Panc1 (cell line): ENCODE measurements around the gene OR5AU1. TPM values are rescaled to one million over a fixed set of nuclear protein-coding genes. Genes with fewer than 3 reads are reported as not detected.

ENCODE experiments used
- ATAC-seq: fragments of 200-7000 bp; cut with Tn5 transposase; 2 replicates; pipeline ENCODE4 v1.9.1; 2020; ENCODE audit warnings: mild to moderate bottlenecking, moderate library complexity
- BruUV-seq: library from RNA; stranded (reverse); fragments of 400-500 nt; replicated peaks from 2 replicates; lab custom pipeline; 2021; lab: Mats Ljungman, UMichigan
- CTCF ChIA-PET: fragments of 300-600 bp; sonication (Branson Sonifier 250); formaldehyde crosslinking; loops from one replicate; lab custom pipeline; 2022; ENCODE audit warnings: antibody characterized with exemption; lab: Charles Lee
- POLR2A ChIA-PET: fragments of 300-600 bp; sonication (Branson Sonifier 250); formaldehyde crosslinking; loops from one replicate; lab custom pipeline; 2022; ENCODE audit warnings: antibody characterized with exemption; lab: Charles Lee
- DNase-seq: peaks from one replicate; pipeline ENCODE4 v3.0.0-alpha.2; 2010; ENCODE audit warnings: low read depth, low spot score
- H3K27ac ChIP-seq: 2 replicates; pipeline ENCODE4 v1.5.1; 2011; ENCODE audit warnings: mild to moderate bottlenecking, low read length, inconsistent platforms
- H3K27me3 ChIP-seq: fragments of 200-500 bp; sonication (Bioruptor generic); 2 replicates; pipeline ENCODE4 v1.6.0; 2014; ENCODE audit warnings: low read length, inconsistent platforms; ENCODE audit not compliant: control insufficient read depth, insufficient read depth
- H3K36me3 ChIP-seq: fragments of 200-500 bp; sonication (Bioruptor generic); 2 replicates; pipeline ENCODE4 v1.5.1; 2014; ENCODE audit warnings: inconsistent platforms, mild to moderate bottlenecking, low read length, moderate library complexity; ENCODE audit not compliant: control insufficient read depth, insufficient read depth
- H3K4me1 ChIP-seq: 2 replicates; pipeline ENCODE4 v1.5.1; 2011; ENCODE audit warnings: inconsistent platforms, mild to moderate bottlenecking, low read length, moderate library complexity; ENCODE audit not compliant: control insufficient read depth, insufficient read depth
- H3K4me3 ChIP-seq, 2 experiments: 2 replicates each; pipeline ENCODE4 v1.5.1; 2011 to 2012; ENCODE audit warnings: low read depth in 2 of 2, low read length in 2 of 2, mild to moderate bottlenecking in 2 of 2, inconsistent platforms in 1 of 2, moderate library complexity in 1 of 2
- H3K9me3 ChIP-seq: fragments of 200-500 bp; sonication (Bioruptor generic); 2 replicates; pipeline ENCODE4 v1.5.1; 2014; ENCODE audit warnings: low read depth, mild to moderate bottlenecking, inconsistent platforms, low read length, moderate library complexity; ENCODE audit not compliant: control insufficient read depth, insufficient read depth
- CTCF ChIP-seq: fragments of 450-650 bp; IDR thresholded peaks from 2 replicates; pipeline ENCODE4 v1.5.1; 2017; ENCODE audit warnings: mild to moderate bottlenecking
- POLR2AphosphoS5 ChIP-seq: IDR thresholded peaks from 2 replicates; pipeline ENCODE4 v1.6.1; 2012; ENCODE audit warnings: mild to moderate bottlenecking, low read depth, low read length, moderate library complexity
- REST ChIP-seq, 2 experiments: IDR thresholded peaks; 2 replicates each; pipeline ENCODE4 v1.6.1; 2011 to 2012; ENCODE audit warnings: low read depth in 2 of 2, control low read depth in 1 of 2, low read length in 1 of 2, mild to moderate bottlenecking in 1 of 2, moderate library complexity in 1 of 2; ENCODE audit not compliant: insufficient read depth in 1 of 2
- SIN3A ChIP-seq: IDR thresholded peaks from 2 replicates; pipeline ENCODE4 v1.6.1; 2012; ENCODE audit warnings: low read depth, mild to moderate bottlenecking, low read length, moderate library complexity, borderline replicate concordance; ENCODE audit not compliant: insufficient read depth
- TCF7L2 ChIP-seq: IDR thresholded peaks from 2 replicates; pipeline ENCODE4 v1.6.1; 2011; ENCODE audit warnings: mild to moderate bottlenecking, low read depth, low read length, inconsistent platforms
- in situ Hi-C: cut with HindIII; loops from 2 replicates; pipeline ENCODE4 v1.10.0; 2016; ENCODE audit warnings: low sequenced_read_pairs, low pct_unique_long_range_greater_than_20kb
- intact Hi-C: fragments of 100-400 bp; cut with micrococcal nuclease; formaldehyde crosslinking; loops from one replicate; pipeline ENCODE4 v1.10.0; 2022; ENCODE audit not compliant: unreplicated experiment
- total RNA-seq: library from RNA; stranded (reverse); gene quantifications from one replicate; pipeline ENCODE4 v1.2.1, GENCODE V29; 2021; ENCODE audit not compliant: unreplicated experiment

OR5AU1 gene
- total RNA-seq, 1 experiment from 2014 or later: not detected

GRCh38 chr14:21192875-21193535, 37.1 kb upstream of the OR5AU1 start:
- H3K27me3 ChIP-seq: no peaks in the 10 kb centered on the region
- no peak overlapping the region for H3K27ac ChIP-seq
- no TSS peak for BruUV-seq
- H3K4me3 ChIP-seq: no peak overlapping the region
- CTCF ChIA-PET: interaction anchor here (0.6 to 0.7 kb wide), 2 partner anchors 149 to 241 kb away, joined by 5 to 7 read pairs; no protein-coding TSS in a partner anchor
- no peak for TF ChIP-seq CTCF
- TF ChIP-seq TCF7L2: no peak
- TF ChIP-seq REST (IDR thresholded peaks at IDR 0.05; ENCODE audit: insufficient read depth in 1 of 2, low read depth in 2 of 2, low read length in 1 of 2): no peak
- TF ChIP-seq SIN3A: no peak
- no peak for TF ChIP-seq POLR2AphosphoS5
- H3K36me3 ChIP-seq: no peaks in the 10 kb centered on the region
- intact Hi-C loops: no loop called here
- in situ Hi-C loops: no loop called here
- ATAC-seq (peak; percentile 36; the same call in 1 of the 2 replicates), DNase-seq (no peak)
- no peaks in the 10 kb centered on the region for H3K4me1 ChIP-seq
- POLR2A ChIA-PET: no interaction called here
- no peaks in the 10 kb centered on the region for H3K9me3 ChIP-seq

DNA sequence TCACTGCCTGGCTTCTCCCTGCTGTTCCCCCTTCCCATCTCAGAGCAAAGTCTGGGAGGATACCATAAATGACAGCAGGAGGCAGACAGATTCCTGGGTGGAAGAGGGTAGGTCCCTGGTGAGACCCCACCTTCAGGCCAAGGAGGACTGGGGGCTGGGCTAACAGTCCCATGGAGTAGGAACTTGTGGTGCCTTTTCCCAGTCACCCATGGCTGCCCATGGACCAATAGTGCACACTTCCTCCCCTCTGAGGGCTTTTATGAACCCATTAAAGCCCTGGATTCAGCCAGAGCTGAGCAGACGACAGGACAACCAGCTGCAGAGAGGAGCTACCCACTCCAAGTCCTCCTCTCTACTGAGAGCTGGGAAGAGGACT, 36.6 kb upstream of the OR5AU1 start:
- no peaks in the 10 kb centered on the region for H3K4me1 ChIP-seq
- H3K36me3 ChIP-seq: no peaks in the 10 kb centered on the region
- H3K9me3 ChIP-seq: no peaks in the 10 kb centered on the region
- intact Hi-C loops (no loop called here), in situ Hi-C loops (no loop called here)
- H3K4me3 ChIP-seq: peak overlapping the region in 1 of 2 experiments; percentile 20; a peak in 2 of 4 replicates
- no peak overlapping the region for H3K27ac ChIP-seq
- BruUV-seq: no TSS peak
- ChIA-PET POLR2A (no interaction called here), CTCF (interaction anchor here (0.6 kb wide), 1 partner anchor 241 kb away, joined by 7 read pairs; no protein-coding TSS in a partner anchor)
- DNase-seq: no peak
- TF ChIP-seq REST (IDR thresholded peaks at IDR 0.05; ENCODE audit: insufficient read depth in 1 of 2, low read depth in 2 of 2, low read length in 1 of 2) (no peak), CTCF (no peak), POLR2AphosphoS5 (no peak), TCF7L2 (no peak)
- no peaks in the 10 kb centered on the region for H3K27me3 ChIP-seq
- ATAC-seq: peak; percentile 52
